HG03108 (cell line): ENCODE data around the gene MYBBP1A.

Experiments used
- ATAC-seq: cut with Tn5 transposase; IDR thresholded peaks from one replicate; pipeline ENCODE4 v1.9.1; 2021; ENCODE audit warnings: moderate library complexity; ENCODE audit not compliant: unreplicated experiment

Gene MYBBP1A

DNA sequence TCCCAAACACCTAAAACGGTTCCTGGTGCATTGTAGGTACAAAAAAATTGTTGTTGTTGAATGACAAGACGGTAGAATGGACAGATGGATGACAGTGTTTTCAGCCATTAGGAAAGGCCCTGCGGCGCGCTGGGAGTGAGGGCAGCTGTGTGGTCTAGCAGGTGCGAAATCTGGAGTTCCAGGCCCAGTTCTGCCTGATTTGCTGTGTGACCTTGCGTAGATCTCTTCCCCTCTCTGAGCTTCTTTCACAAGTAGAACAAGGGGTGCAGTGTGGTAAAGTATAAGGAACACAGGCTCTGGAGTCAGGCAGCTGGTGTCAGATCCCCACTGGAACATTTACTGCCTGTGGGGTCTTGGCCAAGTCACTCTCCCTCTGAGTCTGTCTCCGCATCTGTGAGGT is 31.2 kb downstream of the MYBBP1A start:
- ATAC-seq, result no peak

GRCh38 chr17:4522661-4523060 is 32.5 kb downstream of the MYBBP1A start:
- ATAC-seq, result no peak

DNA sequence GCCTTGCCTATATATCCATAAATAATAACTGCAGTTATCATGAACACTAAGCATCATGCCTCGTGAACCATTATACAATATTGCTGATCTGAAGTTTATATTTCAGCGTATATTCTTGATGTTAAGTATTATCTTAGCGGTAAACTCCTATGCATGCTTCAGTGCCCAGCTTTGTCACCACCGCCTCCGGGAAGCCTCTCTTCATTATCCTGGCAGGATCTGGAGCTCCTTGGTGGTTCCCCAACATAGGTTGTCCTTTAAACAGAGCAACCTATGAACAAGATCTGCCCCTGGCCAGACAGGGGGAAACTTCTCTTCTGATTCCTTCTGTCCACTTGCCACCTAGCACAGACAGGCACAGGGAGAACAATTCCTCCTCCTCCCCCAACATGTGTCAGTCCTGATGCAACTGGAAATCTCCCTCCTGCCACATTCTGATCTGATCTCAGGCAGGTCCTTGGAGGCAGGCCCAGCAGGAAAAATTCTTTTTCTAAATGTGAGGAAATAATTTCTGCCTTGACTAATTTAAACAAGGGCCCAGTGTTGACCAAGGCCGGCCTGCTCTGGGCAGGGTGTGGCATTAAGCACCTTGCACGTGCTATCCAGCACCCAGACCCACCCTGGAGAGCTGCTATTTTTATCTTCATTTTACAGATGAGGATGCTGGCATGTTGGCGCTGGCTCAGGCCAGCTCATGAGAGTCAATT is 34.1 kb downstream of the MYBBP1A start:
- ATAC-seq, result no peak

- no peak for ATAC-seq
Observed at GRCh38 chr17:4520060-4520893, 34.9 kb downstream of the MYBBP1A start.

DNA sequence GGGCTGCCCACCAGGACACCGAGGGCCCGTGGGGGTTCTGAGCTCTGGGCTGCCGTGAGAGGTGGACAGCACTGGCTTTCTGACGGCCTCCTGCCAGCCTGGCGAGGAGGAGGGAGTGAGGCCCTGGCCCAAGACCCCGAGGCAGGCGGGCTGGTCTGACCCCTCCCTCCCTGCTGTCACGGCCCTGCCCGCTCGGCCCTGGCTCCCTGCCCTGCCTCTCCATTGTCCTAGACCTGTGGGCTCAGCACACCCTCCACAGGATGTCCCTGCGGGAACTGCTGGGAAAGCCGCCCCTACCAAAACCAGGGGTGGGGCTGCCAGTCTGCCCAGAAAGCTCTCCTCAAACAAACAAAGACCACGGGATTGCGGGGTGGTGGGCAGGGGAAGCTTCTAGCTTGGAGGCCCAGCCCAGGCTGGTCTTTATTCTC is 35.8 kb downstream of the MYBBP1A start:
- no peak for ATAC-seq

- no peak for ATAC-seq
Observed at GRCh38 chr17:4518901-4519300, 36.3 kb downstream of the MYBBP1A start.

GRCh38 chr17:4516735-4517134 is 38.4 kb downstream of the MYBBP1A start:
- no peak for ATAC-seq

DNA sequence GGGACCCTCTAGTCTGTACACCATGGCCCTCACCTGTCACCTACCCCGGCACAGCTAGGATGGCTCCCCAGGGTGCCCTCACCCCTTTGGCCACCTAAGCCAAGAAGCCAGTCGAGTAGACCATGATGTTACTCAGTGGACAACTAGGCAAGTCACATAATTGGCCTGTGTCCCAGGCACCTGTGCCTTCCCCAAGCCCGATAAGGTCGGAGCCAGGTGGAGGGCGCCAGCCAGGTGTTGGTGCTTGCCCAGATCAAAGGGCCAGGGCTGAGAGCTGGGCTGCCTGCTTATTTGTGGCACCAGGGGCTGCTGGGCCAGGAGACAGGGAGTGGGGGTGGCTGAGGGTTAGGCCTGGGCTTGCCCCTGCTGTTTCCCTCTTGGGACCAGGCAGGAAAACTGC is 39.7 kb downstream of the MYBBP1A start:
- no peak for ATAC-seq

- no peak for ATAC-seq
Observed at GRCh38 chr17:4514779-4515178, 40.4 kb downstream of the MYBBP1A start.

DNA sequence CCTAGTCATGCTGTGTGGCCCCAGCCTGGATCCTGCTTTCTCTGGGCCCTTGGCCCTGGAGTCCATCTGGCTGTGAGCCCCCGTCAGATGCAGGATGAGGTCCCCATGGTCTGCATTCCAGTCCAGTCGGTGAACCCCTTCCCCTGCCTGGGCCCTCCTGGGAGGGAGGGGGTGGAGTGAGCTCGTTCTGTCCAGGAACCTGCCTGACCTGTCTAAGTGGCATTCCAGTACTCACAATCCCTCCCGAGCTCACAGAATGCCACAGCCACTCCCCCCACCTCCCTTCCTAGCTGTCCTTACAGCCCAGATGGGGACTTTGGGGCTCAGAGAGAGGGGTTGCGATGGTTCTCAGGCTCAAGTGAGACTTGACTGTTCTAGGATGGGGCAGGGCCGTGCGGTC is 41.0 kb downstream of the MYBBP1A start:
- ATAC-seq, result no peak

- no peak for ATAC-seq
Observed at GRCh38 chr17:4513113-4514032, 41.8 kb downstream of the MYBBP1A start.

DNA sequence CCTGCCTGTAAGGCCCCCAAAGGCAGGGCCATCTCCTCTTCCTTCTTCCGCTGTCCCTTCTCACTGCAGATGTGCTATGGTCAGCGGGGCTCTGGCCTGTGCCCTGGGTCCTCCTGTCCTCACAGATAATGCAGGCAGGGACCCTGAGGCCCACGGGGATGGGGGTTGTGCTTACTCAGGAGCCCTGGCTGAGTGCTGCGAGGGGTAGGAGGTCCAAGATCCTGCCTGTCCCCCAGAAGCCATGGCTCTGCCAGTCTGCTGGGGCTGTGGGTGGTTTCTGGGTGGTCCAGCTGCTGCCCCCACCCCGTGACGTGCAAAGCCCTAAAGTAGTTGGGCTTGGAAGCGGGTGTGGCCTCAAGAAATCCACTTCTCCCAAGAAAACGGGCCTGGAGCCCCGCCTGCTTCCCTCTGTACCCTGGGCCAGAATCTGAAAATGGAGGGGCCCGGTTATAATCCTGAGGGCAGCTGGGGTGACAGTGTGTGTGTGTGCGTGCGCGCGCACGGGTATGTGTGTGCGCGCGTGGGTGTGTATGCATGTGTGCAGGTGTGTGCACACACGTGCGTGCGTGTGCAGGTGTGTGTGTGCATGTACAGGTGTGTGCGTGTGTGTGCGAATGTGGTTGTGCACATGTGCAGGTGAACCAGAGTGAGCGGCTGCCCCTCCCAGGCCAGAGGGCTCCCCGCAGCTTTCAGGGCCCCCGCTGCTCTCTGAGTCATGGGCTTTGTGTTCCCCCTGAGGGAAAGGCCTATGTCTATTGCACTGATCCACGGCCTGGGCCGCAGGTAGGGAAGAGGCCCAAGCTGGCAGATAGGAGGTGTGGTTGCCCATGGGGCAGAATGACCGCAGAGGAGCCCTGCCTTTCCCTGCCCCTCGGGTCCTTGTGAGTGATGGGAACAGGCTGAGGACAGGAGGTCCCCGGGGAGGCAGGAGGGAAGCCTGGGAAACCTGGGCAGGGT is 42.8 kb downstream of the MYBBP1A start:
- ATAC-seq, result no peak

GRCh38 chr17:4511199-4511932 is 43.8 kb downstream of the MYBBP1A start:
- ATAC-seq, result no peak

DNA sequence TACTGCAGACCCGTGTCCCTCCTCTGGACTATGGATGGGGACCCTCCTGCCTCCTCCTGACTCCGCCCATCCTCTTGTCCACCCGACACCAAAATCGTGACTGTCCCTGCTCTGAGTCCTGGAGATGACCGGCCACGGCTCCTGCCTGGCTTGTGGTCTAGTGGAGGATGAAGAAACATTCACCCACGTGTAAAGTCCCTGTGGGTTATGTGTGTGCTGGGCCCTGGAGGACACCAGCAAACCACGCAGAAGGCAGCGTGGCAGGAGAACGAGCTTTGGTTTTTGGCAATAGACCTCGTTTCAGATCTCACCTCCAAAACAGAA is 44.6 kb downstream of the MYBBP1A start:
- ATAC-seq, result no peak

DNA sequence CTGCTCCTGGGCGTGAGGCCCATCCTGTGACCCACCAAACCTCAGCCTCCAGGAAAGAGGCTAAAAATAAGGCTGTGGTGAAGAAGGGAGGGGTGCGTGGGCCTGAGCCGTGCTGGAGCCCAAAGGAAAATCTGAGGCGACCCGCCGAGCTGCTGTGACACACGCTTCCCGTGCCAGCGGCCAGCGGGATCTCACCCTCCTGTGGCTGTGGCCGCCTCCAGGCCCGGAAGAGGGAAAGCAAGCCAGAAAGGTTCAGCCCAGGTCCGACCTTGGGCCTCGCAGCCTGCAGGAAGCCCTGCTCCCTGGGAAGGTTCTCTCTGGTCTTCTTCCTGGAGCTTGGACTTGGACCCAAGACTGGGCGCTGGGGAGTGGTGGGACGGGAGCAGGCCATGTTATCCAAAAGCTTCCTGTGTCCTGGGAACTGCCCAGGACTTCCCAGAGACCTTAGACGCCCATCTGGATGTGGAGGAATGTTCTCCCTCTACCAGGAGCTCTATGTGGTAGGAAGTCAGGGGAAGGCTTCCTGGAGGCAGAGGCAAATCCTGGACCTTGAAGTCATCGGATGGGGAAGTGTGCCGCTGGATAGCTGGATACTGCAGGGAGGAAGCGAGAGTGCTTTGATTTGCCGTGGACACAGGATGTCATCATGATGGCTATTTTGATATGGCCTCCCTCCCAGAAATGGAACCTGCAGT is 45.1 kb downstream of the MYBBP1A start:
- ATAC-seq, result no peak

DNA sequence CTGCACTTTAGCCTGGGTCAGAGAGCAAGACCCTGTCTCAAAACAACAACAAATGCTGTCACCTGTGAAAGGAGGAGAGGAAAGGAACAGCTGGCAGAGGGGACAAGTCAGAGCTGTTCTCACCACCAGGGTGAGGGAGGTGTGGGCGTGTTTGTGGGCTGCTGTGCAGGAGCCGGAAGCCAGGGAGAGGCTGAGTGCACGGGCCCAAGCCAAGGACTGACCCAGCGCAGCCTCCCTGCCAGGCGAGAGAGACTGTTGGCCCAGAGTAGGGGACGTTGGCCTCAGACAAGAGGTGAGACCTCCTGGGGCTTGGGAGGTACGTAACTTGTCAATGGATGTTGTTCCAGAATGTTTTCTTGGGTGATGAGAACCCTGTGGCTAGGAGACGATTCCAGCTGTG is 45.8 kb downstream of the MYBBP1A start:
- no peak for ATAC-seq

GRCh38 chr17:4508207-4508606 is 47.0 kb downstream of the MYBBP1A start:
- ATAC-seq, result no peak

- no peak for ATAC-seq
Observed at GRCh38 chr17:4507361-4508111, 47.6 kb downstream of the MYBBP1A start.
